ENCODE measurements around the gene ATF1.
"Not testable (repeated sequence)": the region's sequence is repeated elsewhere in the genome, so short reads cannot be mapped to it uniquely, and the experiment has no call there.

The ATF1 gene

DNA sequence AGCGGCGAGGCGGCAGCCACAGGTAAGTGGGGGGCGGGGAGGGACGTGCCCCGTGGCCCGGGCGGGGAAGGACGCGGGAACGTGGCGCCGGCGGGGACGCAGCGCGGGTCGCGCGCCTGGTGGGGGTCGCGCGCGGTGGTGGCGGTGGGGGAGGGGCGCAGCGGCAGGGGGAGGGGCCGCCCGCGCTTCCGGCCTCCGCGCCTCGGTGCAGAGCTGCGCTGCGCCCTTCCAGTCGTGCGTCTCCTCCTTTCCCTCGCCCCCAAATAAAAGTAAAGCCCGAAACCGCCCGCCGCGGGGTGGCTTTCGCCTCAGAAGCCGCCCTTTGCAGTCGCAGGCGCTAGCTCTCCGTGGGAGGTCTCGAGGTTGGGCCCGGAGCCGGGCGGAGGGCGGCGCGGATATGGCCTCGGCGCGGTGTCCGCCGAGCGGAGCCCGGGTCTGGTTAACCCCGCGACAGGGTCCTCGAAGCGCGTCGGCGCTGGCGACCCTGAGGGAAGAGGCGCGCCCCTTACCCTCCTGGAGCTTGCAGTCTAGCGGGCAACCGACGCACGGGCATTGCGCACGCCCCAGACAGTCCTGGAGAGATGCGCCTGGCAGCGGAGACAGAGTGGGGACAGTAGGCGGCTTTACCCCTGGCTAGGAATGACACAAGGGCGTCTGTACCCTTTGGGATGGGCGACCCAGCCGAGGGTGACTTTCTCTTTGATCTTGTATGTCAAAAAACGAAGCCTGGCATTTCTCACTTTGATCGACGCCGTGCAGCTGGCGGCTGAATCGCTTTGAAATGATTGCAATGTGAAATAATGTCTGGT is 589 bp downstream of the ATF1 start:
- Histone ChIP-seq H3K4me1 (ENCODE audit: control insufficient read depth, insufficient read depth, low read length) (peaks cover 9% of the 10 kb centered on the region), H3K4me3 (ENCODE audit: low read depth, low read length) (peak overlapping the region; percentile 96), H3K9ac (ENCODE audit: low read depth, low read length) (peak overlapping the region; percentile 83), H3K36me3 (ENCODE audit: control insufficient read depth, insufficient read depth, low read length) (no peaks in the 10 kb centered on the region), H3K9me3 (ENCODE audit: control insufficient read depth, insufficient read depth, low read length) (no peaks in the 10 kb centered on the region), H3K27me3 (ENCODE audit: control insufficient read depth, insufficient read depth, low read length) (no peaks in the 10 kb centered on the region)

DNA sequence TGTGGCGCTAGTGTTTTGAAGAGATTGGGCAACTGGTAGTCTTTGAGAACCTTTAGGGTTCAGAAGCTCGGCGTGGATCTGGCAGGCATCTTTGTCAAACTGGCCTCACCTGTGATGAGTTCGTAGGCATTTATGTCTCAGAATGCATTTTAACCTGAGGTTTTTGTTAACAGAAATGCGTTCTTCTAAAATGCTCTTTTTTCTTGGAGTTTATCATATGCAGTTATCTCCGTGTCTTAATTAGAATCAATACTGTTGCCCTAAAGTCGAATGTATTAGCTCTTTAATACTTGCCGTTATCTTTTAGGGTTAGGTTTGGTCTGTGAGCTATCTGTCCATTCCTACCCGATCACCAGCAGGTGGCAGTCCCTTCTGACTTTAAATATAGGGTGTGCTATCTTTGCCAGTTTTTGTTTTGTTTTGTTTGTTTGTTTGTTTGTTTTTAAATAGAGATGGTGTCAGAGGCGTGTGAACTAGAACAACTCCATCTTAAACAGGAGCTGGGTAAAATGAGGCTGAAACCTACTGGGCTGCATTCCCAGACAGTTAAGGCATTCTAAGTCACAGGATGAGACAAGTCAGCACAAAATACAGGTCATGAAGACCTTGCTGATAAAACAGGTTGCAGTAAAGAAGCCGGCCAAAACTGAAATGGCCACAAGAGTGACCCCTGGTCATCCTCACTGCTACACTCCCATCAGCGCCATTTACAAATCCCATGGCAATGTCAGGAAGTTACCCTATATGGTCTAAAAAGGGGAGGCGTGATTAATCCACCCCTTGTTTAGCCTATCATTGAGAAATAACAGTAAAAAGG is 1.4 kb downstream of the ATF1 start:
- H3K4me1 ChIP-seq (ENCODE audit: control insufficient read depth, insufficient read depth, low read length): peaks cover 9% of the 10 kb centered on the region
- no peaks in the 10 kb centered on the region for H3K9me3 ChIP-seq (ENCODE audit: control insufficient read depth, insufficient read depth, low read length)
- H3K9ac ChIP-seq (ENCODE audit: low read depth, low read length): peak overlapping the region; percentile 81
- H3K36me3 ChIP-seq (ENCODE audit: control insufficient read depth, insufficient read depth, low read length): no peaks in the 10 kb centered on the region
- H3K4me3 ChIP-seq (ENCODE audit: low read depth, low read length): peak overlapping the region; percentile 96
- no peaks in the 10 kb centered on the region for H3K27me3 ChIP-seq (ENCODE audit: control insufficient read depth, insufficient read depth, low read length)

DNA sequence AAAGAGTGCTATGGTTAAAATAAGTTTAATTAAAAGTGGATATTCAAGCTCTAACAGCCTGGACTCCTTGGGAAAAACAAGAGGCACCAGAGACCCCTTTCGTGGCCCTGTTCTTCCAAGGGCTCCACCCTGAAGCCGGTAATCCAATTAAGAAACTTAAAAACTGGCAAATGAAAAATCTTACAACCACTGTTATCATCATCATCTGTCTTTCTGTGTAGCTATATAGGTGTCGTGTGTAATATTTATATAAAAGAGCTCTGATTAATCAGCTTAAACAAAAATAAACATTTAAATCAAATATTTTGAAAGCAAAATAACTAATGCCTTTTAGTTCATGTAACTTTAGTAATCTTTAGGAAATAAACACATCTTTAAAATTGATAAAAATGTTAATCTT is 4.5 kb downstream of the ATF1 start:
- peaks cover 3% of the 10 kb centered on the region for H3K36me3 ChIP-seq (ENCODE audit: control insufficient read depth, insufficient read depth, low read length)
- no peak overlapping the region for H3K9ac ChIP-seq (ENCODE audit: low read depth, low read length)
- peaks cover 6% of the 10 kb centered on the region for H3K4me1 ChIP-seq (ENCODE audit: control insufficient read depth, insufficient read depth, low read length)
- H3K9me3 ChIP-seq (ENCODE audit: control insufficient read depth, insufficient read depth, low read length): no peaks in the 10 kb centered on the region
- H3K4me3 ChIP-seq (ENCODE audit: low read depth, low read length): no peak overlapping the region
- no peaks in the 10 kb centered on the region for H3K27me3 ChIP-seq (ENCODE audit: control insufficient read depth, insufficient read depth, low read length)

DNA sequence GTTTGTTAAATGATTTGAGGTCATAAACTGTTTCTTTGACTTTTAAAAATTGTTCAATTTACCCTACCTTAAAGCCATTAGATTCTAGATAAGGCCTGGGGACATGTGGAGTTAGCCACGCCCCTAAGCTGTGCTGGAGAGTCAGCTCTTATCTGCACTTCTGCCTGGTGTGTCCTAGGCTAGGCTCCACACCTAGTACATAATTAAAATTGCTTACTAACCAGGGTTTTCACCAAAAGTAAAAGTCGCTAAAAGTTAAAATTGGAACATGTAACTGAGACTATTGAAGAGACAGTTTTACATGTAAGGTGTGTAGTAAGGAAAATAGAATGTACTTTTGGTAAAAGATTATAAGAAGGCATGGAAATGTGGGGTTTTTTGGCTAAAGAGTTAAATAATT is 4.9 kb downstream of the ATF1 start:
- H3K4me3 ChIP-seq (ENCODE audit: low read depth, low read length); H3K4me1 ChIP-seq (ENCODE audit: control insufficient read depth, insufficient read depth, low read length); H3K9ac ChIP-seq (ENCODE audit: low read depth, low read length); H3K36me3 ChIP-seq (ENCODE audit: control insufficient read depth, insufficient read depth, low read length); H3K9me3 ChIP-seq (ENCODE audit: control insufficient read depth, insufficient read depth, low read length); H3K27me3 ChIP-seq (ENCODE audit: control insufficient read depth, insufficient read depth, low read length): not testable (repeated sequence)

DNA sequence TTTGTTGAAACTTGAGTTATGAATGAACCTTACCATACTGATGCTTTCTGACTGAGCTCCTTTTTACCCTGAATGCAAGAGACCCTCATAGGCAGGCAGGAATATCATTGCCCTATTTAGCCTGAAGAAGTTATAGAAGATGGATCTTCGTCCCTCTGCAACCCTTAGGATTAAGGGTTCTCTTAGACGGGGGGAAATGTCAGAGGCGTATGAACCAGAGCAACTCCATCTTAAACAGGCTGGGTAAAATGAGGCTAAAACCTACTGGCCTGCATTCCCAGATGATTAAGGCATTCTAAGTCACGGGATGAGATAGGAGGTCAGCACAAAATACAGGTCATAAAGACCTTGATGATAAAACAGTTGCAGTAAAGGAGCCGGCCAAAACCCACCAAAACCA is 7.5 kb downstream of the ATF1 start:
- Histone ChIP-seq H3K27me3 (ENCODE audit: control insufficient read depth, insufficient read depth, low read length) (no peaks in the 10 kb centered on the region), H3K36me3 (ENCODE audit: control insufficient read depth, insufficient read depth, low read length) (peaks cover 3% of the 10 kb centered on the region), H3K9ac (ENCODE audit: low read depth, low read length) (no peak overlapping the region), H3K9me3 (ENCODE audit: control insufficient read depth, insufficient read depth, low read length) (no peaks in the 10 kb centered on the region), H3K4me3 (ENCODE audit: low read depth, low read length) (no peak overlapping the region), H3K4me1 (ENCODE audit: control insufficient read depth, insufficient read depth, low read length) (no peaks in the 10 kb centered on the region)

DNA sequence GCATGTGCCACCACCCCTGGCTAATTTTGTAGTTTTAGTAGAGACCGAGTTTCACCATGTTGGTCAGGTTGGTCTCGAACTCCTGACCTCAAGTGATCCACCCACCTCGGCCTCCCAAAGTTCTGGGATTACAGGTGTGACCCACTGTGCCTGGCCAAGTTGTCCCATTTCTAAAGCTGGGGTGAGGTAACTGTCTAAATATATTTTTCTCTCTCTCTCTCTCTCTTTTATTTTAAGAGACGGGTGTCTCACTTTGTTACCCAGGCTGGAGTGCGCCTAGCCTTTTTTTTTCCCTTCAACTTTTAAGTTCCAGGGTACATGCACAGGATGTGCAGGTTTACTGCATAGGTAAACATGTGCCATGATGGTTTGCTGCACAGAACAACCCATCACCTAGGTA is 8.6 kb downstream of the ATF1 start:
- Histone ChIP-seq H3K4me1 (ENCODE audit: control insufficient read depth, insufficient read depth, low read length) (no peaks in the 10 kb centered on the region), H3K27me3 (ENCODE audit: control insufficient read depth, insufficient read depth, low read length) (no peaks in the 10 kb centered on the region), H3K9me3 (ENCODE audit: control insufficient read depth, insufficient read depth, low read length) (no peaks in the 10 kb centered on the region), H3K9ac (ENCODE audit: low read depth, low read length) (no peak overlapping the region), H3K4me3 (ENCODE audit: low read depth, low read length) (no peak overlapping the region), H3K36me3 (ENCODE audit: control insufficient read depth, insufficient read depth, low read length) (peaks cover 3% of the 10 kb centered on the region)

DNA sequence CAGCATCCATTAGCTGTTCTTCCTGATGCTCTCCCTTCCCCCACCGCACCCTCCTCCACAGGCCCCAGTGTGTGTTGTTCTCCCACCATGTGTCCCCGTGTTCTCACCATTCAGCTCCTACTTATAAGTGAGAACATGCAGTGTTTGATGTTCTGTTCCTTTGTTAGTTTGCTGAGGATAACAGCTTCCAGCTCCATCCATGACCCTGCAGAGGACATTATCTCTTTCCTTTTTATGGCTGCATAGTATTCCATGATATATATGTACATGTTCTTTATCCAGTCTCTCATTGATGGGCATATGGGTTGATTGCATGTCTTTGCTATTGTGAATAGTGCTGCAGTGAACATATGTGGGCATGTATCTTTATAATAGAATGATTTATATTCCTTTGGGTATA is 9.0 kb downstream of the ATF1 start:
- no peak overlapping the region for H3K4me3 ChIP-seq (ENCODE audit: low read depth, low read length)
- H3K27me3 ChIP-seq (ENCODE audit: control insufficient read depth, insufficient read depth, low read length): no peaks in the 10 kb centered on the region
- H3K9ac ChIP-seq (ENCODE audit: low read depth, low read length): no peak overlapping the region

DNA sequence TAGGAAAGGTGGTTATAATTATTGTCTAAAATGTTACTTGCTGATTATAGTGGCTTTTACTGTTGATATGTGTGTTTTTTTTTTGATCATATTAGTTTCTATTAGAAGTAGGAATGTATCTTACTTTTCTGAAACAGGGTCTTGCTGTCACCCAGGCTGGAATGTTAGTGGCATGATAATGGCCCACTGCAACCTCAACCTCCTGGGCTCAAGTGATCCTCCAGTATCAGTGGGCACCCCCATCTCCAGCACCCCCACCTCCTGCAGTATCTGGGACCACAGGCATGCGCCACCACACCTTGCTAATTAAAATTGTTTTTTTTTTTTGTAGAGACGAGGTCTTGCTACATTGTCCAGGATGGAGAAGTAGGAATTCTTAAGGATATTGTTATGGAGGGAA is 11.3 kb downstream of the ATF1 start:
- Histone ChIP-seq H3K9ac (ENCODE audit: low read depth, low read length) (no peak overlapping the region), H3K27me3 (ENCODE audit: control insufficient read depth, insufficient read depth, low read length) (no peaks in the 10 kb centered on the region), H3K36me3 (ENCODE audit: control insufficient read depth, insufficient read depth, low read length) (peaks cover 3% of the 10 kb centered on the region), H3K4me3 (ENCODE audit: low read depth, low read length) (no peak overlapping the region), H3K4me1 (ENCODE audit: control insufficient read depth, insufficient read depth, low read length) (no peaks in the 10 kb centered on the region), H3K9me3 (ENCODE audit: control insufficient read depth, insufficient read depth, low read length) (no peaks in the 10 kb centered on the region)

More for the DNA sequence above, 9.0 kb downstream of the ATF1 start:
- Histone ChIP-seq H3K36me3 (ENCODE audit: control insufficient read depth, insufficient read depth, low read length) (peaks cover 3% of the 10 kb centered on the region), H3K9me3 (ENCODE audit: control insufficient read depth, insufficient read depth, low read length) (no peaks in the 10 kb centered on the region), H3K4me1 (ENCODE audit: control insufficient read depth, insufficient read depth, low read length) (no peaks in the 10 kb centered on the region)

DNA sequence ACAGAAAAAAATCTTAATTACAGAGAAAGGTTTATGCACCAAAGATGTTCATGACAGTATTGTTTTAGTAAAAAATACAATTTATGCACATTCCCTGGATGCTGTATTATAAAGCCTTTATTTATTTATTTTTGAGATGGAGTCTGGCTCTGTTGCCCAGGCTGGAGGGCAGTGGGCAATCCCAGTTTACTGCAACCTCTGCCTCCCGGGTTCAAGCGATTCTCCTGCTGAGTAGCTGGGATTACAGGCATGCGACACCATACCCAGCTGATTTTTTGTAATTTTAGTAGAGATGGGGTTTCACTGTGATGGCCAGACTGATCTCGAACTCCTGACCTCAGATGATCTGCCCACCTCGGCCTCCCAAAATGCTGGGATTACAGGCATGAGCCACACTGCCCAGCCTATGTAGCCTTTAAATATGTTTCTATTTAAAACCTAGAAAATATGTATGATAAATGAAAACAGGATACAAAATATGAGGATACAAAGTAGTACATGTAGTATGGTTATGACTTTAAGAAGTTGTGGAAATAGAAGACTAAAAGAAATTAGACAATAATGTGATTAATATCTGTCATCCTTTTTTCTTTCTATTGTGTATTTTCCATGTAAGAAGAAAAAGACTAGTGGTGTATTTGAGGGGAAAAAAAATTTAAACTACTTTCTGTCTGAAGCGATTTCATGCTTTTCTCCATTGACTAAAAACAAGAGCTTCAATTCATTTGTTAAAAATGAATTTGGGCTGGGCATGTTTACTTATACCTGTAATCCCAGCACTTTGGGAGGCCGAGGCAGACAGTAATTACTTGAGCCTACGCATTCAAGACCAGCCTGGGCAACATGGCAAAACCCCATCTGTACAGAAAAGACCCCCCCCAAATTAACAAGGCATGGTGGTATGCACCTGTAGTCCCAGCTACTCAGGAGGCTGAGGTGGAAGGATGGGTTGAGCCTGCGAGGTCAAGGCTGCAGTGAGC is 13.1 kb downstream of the ATF1 start:
- H3K27me3 ChIP-seq (ENCODE audit: control insufficient read depth, insufficient read depth, low read length): no peaks in the 10 kb centered on the region
- H3K9ac ChIP-seq (ENCODE audit: low read depth, low read length): no peak overlapping the region
- no peaks in the 10 kb centered on the region for H3K9me3 ChIP-seq (ENCODE audit: control insufficient read depth, insufficient read depth, low read length)
- H3K4me1 ChIP-seq (ENCODE audit: control insufficient read depth, insufficient read depth, low read length): no peaks in the 10 kb centered on the region
- no peak overlapping the region for H3K4me3 ChIP-seq (ENCODE audit: low read depth, low read length)
- no peaks in the 10 kb centered on the region for H3K36me3 ChIP-seq (ENCODE audit: control insufficient read depth, insufficient read depth, low read length)

DNA sequence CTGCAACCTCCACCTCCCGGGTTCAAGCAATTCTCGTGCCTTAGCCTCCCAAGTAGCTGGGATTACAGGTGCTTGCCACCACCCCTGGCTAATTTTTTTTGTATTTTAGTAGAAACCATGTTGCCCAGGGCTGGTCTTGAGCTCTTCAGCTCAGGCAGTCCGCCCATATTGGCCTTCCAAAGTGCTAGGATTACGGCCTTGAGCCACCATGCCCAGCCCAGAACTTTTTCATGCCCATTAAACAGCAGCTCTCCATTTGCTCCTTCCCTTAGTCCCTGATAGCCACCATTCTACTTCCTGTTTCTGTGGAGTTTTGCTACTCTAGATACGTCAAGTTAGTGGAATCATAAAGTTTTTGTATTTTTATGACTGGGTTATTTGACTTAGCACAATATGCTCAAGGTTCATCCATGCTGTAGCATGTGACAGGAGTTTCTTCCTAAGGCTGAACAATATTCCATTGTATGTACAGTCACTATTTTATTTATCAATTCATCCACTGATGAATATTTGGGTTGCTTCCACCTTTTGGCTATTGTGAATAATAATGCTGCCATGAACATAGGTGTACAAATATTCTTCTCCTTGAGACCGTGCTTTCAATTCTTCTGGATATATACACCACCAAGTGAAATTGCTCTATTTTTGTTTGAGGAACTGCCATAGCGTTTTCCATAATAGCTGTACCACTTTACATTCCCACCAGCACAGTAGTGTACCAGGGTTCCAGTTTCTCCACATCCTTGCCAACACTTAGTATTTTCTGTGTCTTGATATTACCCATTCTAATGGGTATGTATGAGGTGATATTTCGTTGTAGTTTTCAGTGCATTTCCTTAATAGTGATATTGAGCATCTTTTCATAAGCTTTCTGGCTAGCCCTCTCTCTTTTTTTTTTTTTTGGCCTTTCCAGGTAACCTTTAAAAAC is 15.0 kb downstream of the ATF1 start:
- H3K4me1 ChIP-seq (ENCODE audit: control insufficient read depth, insufficient read depth, low read length): no peaks in the 10 kb centered on the region
- no peaks in the 10 kb centered on the region for H3K36me3 ChIP-seq (ENCODE audit: control insufficient read depth, insufficient read depth, low read length)

More for the DNA sequence above, 15.0 kb downstream of the ATF1 start:
- Histone ChIP-seq H3K27me3 (ENCODE audit: control insufficient read depth, insufficient read depth, low read length) (no peaks in the 10 kb centered on the region), H3K9ac (ENCODE audit: low read depth, low read length) (no peak overlapping the region), H3K4me3 (ENCODE audit: low read depth, low read length) (no peak overlapping the region), H3K9me3 (ENCODE audit: control insufficient read depth, insufficient read depth, low read length) (no peaks in the 10 kb centered on the region)
